ENCODE measurements around the gene DDHD1.

GRCh38 chr14:53093206-53093605, 59.9 kb downstream of the DDHD1 start:
- TF ChIP-seq CTCF (optimal IDR thresholded peaks at IDR 0.05 in 1 of 3, IDR thresholded peaks at IDR 0.05 in 1 of 3, conservative IDR thresholded peaks at IDR 0.05 in 1 of 3; ENCODE audit: extremely low read depth in 1 of 3, insufficient read depth in 2 of 3, low read length in 3 of 3) = no peak
- no peak for TF ChIP-seq EZH2 (IDR thresholded peaks at IDR 0.05; ENCODE audit: low read length)
